ENCODE results near the gene TBC1D24. TPM values are rescaled to one million over a fixed set of nuclear protein-coding genes. Genes with fewer than 3 reads are reported as not detected.

TBC1D24 gene
- total and polyA plus RNA-seq, 9 of the 15 experiments (the other 6 are each of a cell fraction or from before 2014, with no cell fraction given), result 1.7 to 22.6 (median 7.2) TPM

DNA sequence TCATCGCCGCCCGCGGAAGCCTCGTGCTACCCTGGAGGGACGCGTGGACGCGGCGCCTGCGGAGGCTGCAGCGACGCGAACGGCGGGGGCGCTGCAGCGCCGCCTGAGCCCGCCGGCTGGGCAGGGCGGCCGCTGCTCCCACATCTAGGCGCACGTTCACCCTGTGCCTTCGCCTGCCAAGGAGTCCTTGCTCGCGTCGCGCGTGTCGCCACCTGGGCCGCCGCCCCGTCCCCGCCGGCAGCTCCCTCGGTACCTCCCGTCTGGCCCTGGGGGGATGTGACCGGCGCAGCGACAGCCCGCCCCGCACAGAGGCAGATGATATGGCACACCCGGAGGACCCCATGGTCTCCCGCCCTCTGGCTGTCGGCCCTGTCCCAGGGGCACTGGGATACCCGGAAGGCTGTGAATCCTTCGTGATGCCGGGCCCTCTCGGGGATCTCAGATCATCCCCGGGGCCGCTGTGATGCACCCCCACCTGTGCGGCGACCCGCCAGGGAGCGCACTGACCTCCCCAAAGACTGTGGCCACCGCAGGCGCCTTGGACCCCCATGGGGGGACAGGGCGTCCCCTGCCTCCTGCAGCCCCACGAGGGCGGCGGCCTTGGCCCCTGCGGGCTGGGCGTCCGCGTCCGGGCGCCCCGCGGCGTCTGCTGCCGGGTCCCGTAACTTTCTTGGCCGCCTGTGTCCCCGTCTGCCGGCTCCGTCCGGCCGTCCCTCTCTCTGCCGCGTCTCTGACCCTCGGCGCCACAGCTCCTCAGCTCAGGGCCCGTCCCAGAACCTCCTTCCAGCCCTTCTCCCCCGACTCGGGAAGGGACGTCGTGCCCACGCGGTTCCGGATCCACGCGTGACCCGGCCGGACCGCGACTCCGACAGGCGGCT is 689 bp upstream of the TBC1D24 start (continued):
- TF ChIP-seq AFF4 (CRISPR knock-in tag; IDR thresholded peaks at IDR 0.05), result 0 out of 2 replicates have a peak, but pooled peaks have one; percentile 44
- TF ChIP-seq ELF2 (CRISPR knock-in tag; IDR thresholded peaks at IDR 0.05), result no peak
- TF ChIP-seq DMBX1 (CRISPR knock-in tag; IDR thresholded peaks at IDR 0.05; ENCODE audit: borderline replicate concordance), result no peak; the same call in 1 of the 2 replicates
- no peak for TF ChIP-seq ZNF311 (CRISPR knock-in tag; IDR thresholded peaks at IDR 0.05)
- TF ChIP-seq ZNF583 (CRISPR knock-in tag; IDR thresholded peaks at IDR 0.05), result 0 out of 2 replicates have a peak, but pooled peaks have one; percentile 55
- no peak for TF ChIP-seq CBFA2T3 (IDR thresholded peaks at IDR 0.05)
- TF ChIP-seq MGA (IDR thresholded peaks at IDR 0.05), result no peak; the same call in 1 of the 2 replicates
- TF ChIP-seq ZNF263 (CRISPR knock-in tag; IDR thresholded peaks at IDR 0.05; ENCODE audit: borderline replicate concordance), result no peak; the same call in 1 of the 2 replicates
- TF ChIP-seq BDP1 (IDR thresholded peaks at IDR 0.05; ENCODE audit: insufficient read depth, insufficient read length), result no peak
- TF ChIP-seq MAZ (CRISPR knock-in tag; conservative IDR thresholded peaks at IDR 0.05 in 1 of 2, IDR thresholded peaks at IDR 0.05 in 1 of 2), result peak; percentile 11 to 75
- no peak for TF ChIP-seq BRCA1 (IDR thresholded peaks at IDR 0.05)
- no peak for TF ChIP-seq BRCA1 (CRISPR knock-in tag; IDR thresholded peaks at IDR 0.05)
